IPS-18c (cell line): ENCODE data around the gene GPER1.
"Not testable (repeated sequence)": the region's sequence is repeated elsewhere in the genome, so short reads cannot be mapped to it uniquely, and the experiment has no call there.

ENCODE experiments used
- H3K4me3 ChIP-seq: 2 replicates; pipeline ENCODE4 v1.7.0; 2013; ENCODE audit warnings: low read depth, mild to moderate bottlenecking, low read length, moderate library complexity; ENCODE audit not compliant: insufficient read depth
- H3K9me3 ChIP-seq: one replicate; pipeline ENCODE4 v1.6.1; 2013; ENCODE audit warnings: mild to moderate bottlenecking, low read length, moderate library complexity; ENCODE audit not compliant: control insufficient read depth, insufficient read depth

GPER1 gene

DNA sequence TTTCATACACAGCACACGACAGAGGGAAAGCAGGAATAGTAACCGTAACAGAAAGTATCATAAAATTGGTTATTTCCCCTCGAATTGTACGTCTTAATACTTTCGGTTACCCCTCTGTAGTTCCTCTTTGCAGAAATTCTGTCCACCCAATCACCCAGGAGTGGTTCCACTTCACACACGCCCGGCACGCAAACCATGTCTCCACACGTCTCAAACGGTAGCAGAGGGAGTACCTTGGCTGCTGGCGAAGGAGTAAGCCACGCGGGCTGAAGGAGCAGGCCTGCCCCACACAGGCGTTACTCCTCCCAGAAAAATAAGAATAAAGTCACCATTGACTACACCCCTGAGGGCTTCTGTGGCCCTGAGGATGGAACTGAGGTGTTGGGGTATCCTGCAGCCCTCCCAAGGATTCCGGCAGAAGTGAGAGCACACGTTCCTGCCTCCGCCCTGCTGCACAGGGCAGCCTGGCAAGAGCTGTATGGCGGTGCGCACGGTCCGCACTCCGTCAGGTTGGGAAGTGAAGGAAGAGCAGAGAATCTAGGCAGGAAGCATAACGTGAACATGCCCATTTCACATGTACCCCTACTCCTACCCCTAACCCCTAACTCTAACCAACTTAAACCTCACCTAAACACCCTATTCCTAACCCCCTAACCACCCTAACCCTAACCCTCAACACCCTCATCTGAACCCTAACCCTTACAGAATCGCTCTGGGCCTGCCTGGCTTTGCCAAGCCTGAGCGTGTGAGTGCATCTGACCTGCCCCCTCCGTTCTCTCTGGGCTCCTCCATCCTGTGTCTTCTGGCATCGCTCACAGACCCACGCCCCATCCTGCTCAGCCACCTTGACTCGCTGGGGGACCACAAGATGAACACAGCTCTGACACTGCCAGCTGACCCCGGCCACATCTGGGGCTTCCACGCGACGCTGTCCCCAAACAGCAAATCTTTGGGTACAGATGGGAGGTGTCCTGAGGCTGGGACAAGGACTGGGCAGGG lies 25.3 kb upstream of the GPER1 start:
- Histone ChIP-seq H3K4me3 (no peak overlapping the region), H3K9me3 (no peaks in the 10 kb centered on the region)

DNA sequence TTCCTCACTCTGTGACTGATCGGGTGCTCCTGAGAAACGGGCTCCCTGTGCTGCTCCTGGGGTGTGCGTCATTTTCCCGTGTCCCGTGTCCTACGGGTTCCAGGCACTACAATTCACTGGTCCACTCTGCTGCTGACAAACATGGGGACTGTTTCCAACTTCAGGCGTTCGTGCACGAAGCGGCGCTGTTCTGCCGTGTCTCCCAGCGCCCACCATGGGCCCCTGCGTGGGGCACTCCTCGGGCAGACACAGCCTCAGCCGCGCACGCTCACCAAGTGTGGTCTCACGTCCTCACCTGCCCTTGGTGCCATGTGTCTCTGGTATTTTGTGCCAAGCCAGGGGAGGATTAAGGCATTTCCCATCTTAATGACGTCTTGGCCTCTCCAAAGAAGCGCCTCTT lies 24.6 kb upstream of the GPER1 start:
- no peaks in the 10 kb centered on the region for H3K9me3 ChIP-seq
- H3K4me3 ChIP-seq = no peak overlapping the region

DNA sequence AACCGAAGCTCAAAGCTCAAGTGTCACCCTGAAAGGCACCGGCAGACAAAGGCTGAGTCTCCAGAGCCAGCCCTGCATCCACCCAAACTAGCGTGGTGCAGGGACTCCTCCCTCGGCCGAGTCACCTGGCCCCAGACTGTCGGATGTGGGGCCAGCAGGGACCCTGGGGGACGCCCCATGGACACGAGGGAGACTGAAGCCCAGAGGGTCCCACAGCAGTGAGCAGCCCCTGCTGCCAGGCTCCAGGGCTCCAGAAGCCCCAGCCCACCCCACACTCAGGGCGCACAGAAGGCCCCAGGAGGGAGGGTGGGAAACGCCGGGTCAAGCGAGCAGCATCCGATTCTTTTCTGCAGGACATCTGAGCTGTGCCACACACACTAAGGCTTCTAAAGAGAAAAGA lies 23.3 kb upstream of the GPER1 start:
- Histone ChIP-seq H3K4me3 (no peak overlapping the region), H3K9me3 (no peaks in the 10 kb centered on the region)

DNA sequence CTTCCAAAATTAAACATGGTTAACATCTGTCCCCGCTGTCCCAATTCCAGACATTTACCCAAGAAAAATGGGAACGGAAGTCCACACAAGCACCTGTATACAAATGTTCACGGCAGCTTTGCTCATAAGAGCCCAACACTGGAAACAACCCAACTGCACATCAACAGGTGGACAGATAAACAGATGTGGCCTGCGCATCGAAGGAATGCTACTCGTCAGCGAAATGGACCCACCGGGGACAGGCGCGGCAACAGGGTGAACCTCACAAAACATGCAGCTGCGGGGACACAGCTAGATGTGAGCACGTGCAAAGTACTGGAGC lies 22.7 kb upstream of the GPER1 start:
- no peak overlapping the region; the same call in 1 of the 2 replicates for H3K4me3 ChIP-seq
- H3K9me3 ChIP-seq = no peaks in the 10 kb centered on the region

DNA sequence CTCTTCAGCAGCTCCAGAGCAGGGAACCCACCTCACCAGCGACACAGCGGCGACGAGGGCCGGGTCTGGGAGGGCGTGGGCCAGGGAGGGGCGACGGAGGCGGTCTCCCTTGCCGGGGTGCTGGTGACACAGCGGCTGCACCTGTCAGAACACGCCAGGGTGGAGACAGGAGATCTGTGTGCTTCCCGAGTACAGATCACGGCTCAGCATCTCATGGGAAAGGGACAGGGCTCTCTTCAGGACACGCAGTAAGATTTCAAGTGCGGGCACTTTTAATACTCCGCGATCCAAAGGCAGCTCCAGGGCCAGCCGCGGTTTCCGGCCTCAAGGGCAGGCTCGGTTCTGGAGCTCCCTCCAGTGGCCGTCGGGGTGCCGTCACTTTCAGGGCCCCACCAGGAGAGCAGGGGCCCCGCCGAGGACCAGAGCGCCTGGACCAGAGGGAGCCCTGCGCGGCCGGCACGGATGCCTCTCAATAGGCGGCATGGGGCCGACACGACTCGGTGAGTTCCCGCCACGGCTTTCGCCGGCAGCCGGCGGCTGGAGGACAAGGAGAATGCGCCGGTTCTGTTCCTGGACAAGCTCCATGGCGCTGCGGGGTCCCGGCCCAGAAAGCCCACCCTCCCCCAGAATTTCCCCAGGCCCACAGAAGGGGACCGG lies 22.2 kb upstream of the GPER1 start:
- Histone ChIP-seq H3K4me3 (no peak overlapping the region; the same call in 1 of the 2 replicates), H3K9me3 (no peaks in the 10 kb centered on the region)

DNA sequence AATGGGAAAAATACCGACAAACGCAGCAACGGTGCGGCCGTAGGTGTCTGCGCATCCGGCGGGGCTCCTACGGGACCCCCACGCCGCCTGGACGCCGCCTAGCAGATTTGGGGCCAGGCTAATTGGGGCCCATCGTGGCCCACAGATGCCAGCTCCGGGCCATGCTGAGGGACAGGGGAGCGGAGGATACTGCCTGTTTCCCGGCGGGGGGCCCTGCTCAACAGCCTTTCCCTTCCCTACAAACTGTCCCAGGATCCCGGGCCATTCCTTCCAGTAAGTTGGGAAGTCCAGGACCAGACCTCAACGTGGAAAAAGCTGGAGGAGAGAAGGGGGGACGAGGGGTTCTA lies 21.7 kb upstream of the GPER1 start:
- H3K9me3 ChIP-seq = no peaks in the 10 kb centered on the region
- H3K4me3 ChIP-seq = no peak overlapping the region

DNA sequence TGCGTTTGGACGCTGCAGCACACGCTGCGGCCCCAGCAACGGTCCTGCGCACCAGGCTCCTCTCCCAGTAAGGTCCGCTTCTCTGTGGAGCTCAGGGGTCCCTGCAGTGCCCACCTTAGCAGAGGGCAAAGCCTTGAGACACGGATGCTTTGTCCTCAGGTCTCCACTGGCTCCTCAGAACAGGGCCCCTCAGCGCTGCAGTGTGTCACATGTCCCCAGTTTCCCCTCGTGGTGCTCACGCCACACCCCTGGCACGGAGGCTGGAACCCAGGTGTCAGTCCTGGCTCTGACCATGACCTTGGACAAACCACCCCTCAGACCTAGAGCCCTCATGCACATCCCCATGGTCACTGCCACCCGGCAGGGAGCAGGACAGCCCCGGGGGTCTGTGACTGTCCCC lies 19.9 kb upstream of the GPER1 start:
- H3K9me3 ChIP-seq = peaks cover 2% of the 10 kb centered on the region
- no peak overlapping the region for H3K4me3 ChIP-seq

DNA sequence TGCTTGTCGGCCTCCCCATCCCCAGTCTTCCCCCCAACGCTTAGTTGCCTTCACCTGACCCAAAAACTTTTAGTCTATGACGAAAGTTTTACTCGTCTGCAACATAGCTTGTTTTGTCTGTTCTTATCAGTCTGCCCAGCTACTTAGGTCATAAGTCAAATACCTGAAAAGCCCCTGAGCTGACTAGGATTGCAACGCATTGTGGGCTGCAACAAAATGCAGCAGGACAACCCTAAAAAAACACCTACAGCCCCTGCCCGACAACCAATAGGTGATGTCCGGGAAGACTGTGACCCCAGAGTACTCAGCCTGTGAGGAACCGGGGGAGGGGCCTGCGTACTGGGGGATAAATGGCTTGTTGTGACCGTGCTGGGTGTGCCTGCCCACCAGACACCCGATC lies 19.3 kb upstream of the GPER1 start:
- Histone ChIP-seq H3K4me3 (no peak overlapping the region), H3K9me3 (peaks cover 2% of the 10 kb centered on the region)

DNA sequence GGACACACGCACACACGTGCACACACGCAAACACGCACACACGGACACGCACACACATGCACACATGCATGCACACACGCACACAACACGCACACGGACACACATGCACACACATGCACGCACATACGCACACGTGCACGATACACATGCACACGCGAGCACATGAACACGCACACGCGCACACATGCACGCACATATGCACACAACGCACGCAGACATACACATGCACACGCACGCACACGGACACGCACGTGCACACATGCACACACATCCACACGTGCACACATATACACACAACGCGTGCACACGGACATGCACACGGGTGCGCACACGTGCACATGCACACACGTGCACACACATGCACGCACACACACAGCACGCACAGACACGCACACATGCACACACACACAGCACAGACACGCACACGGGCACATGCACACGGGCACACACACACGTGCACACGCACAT lies 17.3 kb upstream of the GPER1 start:
- Histone ChIP-seq H3K9me3 (peaks cover 2% of the 10 kb centered on the region), H3K4me3 (no peak overlapping the region; the same call in 1 of the 2 replicates)

DNA sequence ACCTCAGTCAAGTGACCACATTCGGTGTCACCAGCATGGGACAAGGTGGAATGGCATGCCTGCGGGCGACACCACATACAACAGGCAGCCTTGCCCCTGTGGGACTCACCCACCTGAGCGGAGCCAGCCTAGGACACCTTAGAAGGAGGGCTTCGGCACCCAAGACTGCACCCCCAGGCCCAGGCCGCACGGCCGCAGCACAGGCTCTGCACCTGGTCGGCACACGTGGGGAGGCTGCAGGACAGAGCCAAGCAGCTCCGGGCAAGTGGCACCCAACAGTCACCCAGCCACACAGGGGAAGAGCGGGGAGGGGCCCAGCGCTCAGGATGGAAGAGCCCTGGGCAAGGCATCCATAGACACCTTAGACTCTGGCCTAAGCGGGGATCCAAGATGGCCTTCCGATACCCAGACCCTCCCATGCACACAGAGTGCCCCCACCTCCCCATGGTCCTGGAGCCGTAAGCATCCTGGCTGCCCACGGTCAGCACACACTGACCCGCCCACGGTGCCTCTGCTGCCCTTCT lies 16.1 kb upstream of the GPER1 start:
- Histone ChIP-seq H3K9me3 (peaks cover 2% of the 10 kb centered on the region), H3K4me3 (no peak overlapping the region)

DNA sequence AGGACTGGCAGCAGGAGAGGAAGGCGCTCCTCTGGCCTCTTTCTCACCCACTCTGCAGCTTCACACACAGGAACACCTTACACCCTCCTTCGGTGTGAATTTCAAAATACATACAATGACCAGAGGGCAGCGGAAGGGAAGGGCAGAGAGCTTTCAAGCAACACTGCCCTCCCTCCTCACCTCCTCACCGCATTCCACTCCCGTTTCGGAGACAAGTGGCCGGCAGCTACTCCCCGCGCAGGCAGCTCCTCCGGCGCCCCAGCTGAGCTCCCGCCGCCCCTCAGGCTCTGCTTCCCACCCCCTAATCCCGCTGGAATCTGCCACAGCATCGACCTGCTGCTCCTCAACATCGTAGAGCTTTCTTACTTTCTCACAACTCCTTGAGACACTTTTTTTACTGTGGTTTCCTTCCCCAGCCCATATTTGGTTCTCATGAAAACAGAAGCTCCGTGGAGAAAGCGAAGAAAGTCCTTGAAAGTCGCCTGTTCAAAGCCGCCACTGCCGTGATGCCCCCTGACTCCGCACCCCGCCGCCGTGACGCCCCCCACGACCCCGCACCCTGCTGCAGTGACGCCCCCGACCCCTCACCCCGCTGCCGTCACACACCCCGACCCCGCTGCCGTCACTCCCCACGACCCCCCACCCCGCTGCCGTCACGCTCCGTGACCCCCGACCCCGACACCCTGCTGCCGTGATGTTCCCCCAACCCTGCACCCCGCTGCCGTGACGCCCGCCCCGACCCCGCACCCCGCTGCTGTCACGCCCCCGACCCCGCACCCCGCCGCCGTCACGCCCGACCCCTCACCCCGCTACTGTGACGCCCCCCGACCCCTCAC lies 14.6 kb upstream of the GPER1 start:
- H3K9me3 ChIP-seq = peaks cover 2% of the 10 kb centered on the region
- no peak overlapping the region for H3K4me3 ChIP-seq

DNA sequence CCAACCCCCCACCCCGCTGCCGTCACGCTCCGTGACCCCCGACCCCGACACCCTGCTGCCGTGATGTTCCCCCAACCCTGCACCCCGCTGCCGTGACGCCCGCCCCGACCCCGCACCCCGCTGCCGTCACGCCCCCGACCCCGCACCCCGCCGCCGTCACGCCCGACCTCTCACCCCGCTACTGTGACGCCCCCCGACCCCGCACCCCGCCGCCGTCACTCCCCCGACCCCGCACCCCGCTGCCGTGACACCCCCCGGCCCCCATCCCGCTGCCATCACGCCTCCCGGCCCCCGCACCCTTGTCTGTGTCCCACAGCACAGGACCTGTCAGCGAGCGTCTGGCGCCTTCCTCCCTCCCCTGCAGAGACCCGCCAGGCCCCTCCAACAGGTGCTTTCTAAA lies 13.9 kb upstream of the GPER1 start:
- H3K9me3 ChIP-seq, H3K4me3 ChIP-seq: not testable (repeated sequence)

DNA sequence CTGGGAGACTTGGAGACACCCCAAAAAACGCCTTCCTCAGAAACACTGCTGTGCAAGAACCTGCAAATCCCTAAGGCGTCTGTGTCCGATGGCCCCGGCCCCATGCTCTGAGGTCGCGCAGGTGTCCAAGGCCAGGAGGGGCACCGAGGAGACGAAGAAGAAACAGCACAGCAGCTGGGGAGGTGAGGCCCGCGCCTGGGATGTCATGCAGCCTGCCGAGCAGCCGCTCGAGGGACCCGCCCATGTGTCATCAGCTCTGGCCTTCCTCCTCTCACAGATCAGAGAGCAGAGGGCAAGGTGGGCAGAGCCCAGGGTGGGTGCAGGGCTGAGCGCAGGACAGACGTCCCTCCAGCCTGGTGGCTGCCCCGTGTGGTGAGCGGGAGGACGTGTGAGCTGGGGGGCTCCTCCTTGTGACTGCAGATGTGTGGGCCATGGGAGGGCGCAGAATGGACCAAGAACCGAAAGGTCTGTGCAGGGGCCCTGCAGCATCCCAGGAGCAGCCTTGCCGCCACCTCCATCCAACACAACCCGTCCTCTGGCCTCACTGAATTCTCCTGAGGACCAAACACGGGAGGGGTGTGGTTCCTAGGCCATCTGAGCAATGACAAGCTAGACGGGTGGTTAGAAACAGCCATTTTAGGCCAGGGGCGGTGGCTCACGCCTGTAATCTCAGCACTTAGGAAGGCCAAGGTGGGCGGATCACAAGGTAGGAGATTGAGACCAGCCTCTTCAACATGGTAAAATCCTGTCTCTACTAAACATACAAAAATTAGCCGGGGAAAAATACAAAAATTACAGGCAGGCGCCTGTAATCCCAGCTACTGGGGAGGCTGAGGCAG lies 13.1 kb upstream of the GPER1 start:
- Histone ChIP-seq H3K9me3 (peaks cover 2% of the 10 kb centered on the region), H3K4me3 (no peak overlapping the region)

DNA sequence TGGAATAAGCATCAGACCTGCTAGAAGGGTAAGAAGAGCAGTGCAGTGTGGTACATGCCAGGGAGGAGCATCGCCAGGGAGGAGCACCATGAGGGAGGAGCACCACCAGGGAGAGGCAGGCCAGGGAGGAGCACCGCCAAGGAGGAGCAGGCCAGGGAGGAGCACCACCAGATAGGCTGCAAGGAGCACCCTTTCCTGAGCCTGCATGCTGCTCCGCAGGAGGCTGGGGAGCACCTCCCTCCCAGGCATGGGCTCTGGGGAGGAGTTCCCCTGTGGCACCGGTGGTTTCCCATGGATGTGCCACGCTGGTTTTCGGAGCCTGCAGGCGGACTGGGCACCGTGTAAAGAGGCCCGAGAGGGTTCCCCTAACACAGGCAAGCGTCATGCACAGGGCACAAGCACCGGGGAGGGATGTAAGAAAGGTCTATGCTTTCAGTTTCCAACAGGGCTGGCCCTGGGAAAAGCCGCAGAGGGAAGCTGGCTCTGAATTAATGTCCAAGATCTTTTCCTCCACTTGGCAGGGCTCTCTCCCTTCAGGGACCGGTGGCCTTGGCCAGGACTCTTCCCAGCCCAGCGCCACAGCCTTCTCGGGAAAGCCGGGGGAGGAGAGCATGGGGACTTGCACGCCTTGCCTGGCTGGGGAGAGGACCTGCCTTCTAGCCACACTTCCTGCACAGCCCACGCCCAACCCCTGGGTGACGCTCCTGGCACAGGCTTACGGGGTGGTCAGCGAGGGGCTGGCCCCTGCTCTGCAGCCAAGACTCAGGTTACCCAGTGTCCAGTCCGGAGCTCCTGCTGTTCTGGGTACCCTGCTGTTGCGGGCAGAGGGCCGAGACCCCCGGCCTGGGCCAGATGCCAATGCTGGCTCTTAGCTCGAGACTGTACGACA lies 11.5 kb upstream of the GPER1 start:
- Histone ChIP-seq H3K4me3 (no peak overlapping the region), H3K9me3 (peaks cover 2% of the 10 kb centered on the region)

DNA sequence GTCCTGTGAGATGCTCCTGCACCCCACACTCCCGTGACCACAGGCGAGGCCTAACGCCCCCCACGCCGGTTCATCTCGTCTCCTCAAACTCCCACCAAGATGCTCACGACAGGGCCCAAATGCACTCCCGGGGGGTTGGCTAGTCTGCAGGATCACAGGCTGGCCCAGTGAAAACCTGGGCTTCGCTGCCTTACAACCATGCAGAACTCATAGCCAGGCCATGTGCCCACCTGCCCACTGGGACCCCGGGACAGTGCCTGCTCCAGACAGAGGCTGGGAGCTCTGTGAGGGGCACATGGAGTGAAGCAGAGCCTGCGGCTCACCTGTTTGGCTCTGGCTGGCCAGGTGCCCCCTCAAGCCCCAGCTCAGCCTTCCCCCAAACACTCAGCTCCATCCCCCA lies 9.4 kb upstream of the GPER1 start:
- Histone ChIP-seq H3K9me3 (no peaks in the 10 kb centered on the region), H3K4me3 (no peak overlapping the region)

DNA sequence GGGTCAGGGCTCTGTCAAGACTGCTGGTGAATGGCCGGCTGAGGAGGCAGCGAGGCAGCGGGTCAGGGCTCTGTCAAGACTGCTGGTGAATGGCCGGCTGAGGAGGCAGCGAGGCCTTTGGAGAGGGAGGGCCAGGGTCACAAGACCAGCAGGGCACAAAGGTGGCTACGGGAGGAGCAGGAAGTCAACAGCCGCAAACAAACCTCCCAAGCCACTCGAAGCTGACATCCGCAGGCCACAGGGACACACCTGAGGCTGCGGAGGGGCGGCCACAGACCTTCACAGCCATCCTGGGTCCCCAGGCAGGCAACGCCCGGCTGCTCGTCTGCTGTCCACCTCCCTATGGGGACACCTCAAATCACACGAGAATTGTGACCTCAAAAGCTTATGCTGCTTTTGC lies 8.9 kb upstream of the GPER1 start:
- Histone ChIP-seq H3K9me3 (no peaks in the 10 kb centered on the region), H3K4me3 (no peak overlapping the region)
